NB4 (cell line): Measurements from ENCODE around the gene LSM6.

Source experiments
- MYC ChIP-seq: IDR thresholded peaks from 2 replicates; pipeline ENCODE4 v1.6.1; 2011; ENCODE audit warnings: low read depth, low read length
- POLR2A ChIP-seq: IDR thresholded peaks from 2 replicates; pipeline ENCODE4 v1.6.1; 2011; ENCODE audit warnings: mild to moderate bottlenecking; ENCODE audit not compliant: insufficient read length; ENCODE audit errors: extremely low read depth
- TF ChIP-seq, protein P1 (sequence below): IDR thresholded peaks from one replicate; pipeline ENCODE4 v1.5.1; 2012; ENCODE audit warnings: low read depth, low read length
- TF ChIP-seq, protein P2 (sequence below): IDR thresholded peaks from 2 replicates; pipeline ENCODE4 v1.6.1; 2011; ENCODE audit warnings: low read depth, low read length

GRCh38 chr4:146236216-146236615 is 60.7 kb downstream of the LSM6 start:
- TF ChIP-seq, protein P1, sequence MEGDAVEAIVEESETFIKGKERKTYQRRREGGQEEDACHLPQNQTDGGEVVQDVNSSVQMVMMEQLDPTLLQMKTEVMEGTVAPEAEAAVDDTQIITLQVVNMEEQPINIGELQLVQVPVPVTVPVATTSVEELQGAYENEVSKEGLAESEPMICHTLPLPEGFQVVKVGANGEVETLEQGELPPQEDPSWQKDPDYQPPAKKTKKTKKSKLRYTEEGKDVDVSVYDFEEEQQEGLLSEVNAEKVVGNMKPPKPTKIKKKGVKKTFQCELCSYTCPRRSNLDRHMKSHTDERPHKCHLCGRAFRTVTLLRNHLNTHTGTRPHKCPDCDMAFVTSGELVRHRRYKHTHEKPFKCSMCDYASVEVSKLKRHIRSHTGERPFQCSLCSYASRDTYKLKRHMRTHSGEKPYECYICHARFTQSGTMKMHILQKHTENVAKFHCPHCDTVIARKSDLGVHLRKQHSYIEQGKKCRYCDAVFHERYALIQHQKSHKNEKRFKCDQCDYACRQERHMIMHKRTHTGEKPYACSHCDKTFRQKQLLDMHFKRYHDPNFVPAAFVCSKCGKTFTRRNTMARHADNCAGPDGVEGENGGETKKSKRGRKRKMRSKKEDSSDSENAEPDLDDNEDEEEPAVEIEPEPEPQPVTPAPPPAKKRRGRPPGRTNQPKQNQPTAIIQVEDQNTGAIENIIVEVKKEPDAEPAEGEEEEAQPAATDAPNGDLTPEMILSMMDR: no peak
- TF ChIP-seq MYC: no peak
- no peak for TF ChIP-seq POLR2A
- TF ChIP-seq, protein P2, sequence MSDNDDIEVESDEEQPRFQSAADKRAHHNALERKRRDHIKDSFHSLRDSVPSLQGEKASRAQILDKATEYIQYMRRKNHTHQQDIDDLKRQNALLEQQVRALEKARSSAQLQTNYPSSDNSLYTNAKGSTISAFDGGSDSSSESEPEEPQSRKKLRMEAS: no peak
